HepG2 (cell line): ENCODE measurements around the gene GABRB3.

Source experiments
- MXD4 ChIP-seq: IDR thresholded peaks from 2 replicates; pipeline ENCODE4 v1.6.1; 2016; ENCODE audit warnings: mild to moderate bottlenecking, missing biosample characterization, missing genetic modification reagents
- MYC ChIP-seq: sonication (generic); formaldehyde crosslinking; IDR thresholded peaks from 2 replicates; pipeline ENCODE4 v1.9.0; 2021; ENCODE audit warnings: missing genetic modification reagents, borderline replicate concordance
- TRIM22 ChIP-seq: fragments of 450-650 bp; IDR thresholded peaks from 2 replicates; pipeline ENCODE4 v1.6.1; 2017
- ZNF616 ChIP-seq: sonication (generic); formaldehyde crosslinking; IDR thresholded peaks from 2 replicates; pipeline ENCODE4 v1.5.0; 2020; ENCODE audit warnings: low read depth, mild to moderate bottlenecking, missing genetic modification reagents

GRCh38 chr15:26729581-26729980 lies 43.3 kb downstream of the GABRB3 start:
- no peak for TF ChIP-seq TRIM22
- TF ChIP-seq MYC (CRISPR knock-in tag) = no peak
- no peak for TF ChIP-seq MXD4 (CRISPR knock-in tag)
- no peak for TF ChIP-seq ZNF616 (CRISPR knock-in tag)
